GM12878 (cell line): ENCODE measurements around the gene PRTFDC1. TPM values are rescaled to one million over a fixed set of nuclear protein-coding genes. Genes with fewer than 3 reads are reported as not detected.

Experiments used
- ATAC-seq: fragments of 200-7000 bp; cut with Tn5 transposase; 3 replicates; pipeline ENCODE4 v1.9.1; 2020; ENCODE audit warnings: mild to moderate bottlenecking, moderate library complexity
- BruUV-seq: library from RNA; stranded (reverse); fragments of 400-500 nt; replicated peaks from 2 replicates; lab custom pipeline; 2021; lab: Mats Ljungman, UMichigan
- CTCF ChIA-PET: fragments of 300-600 bp; sonication (Branson Sonifier 250); formaldehyde crosslinking; extraction: SDS; loops from one replicate; lab custom pipeline; 2021; ENCODE audit warnings: inconsistent platforms; lab: Yijun Ruan, JAX
- POLR2A ChIA-PET: fragments of 350-600 bp; formaldehyde crosslinking; extraction: SDS; loops from one replicate; lab custom pipeline; 2021; ENCODE audit warnings: inconsistent platforms; lab: Charles Lee
- RAD21 ChIA-PET: fragments of 300-600 bp; sonication (Branson Sonifier 250); formaldehyde crosslinking; loops from one replicate; lab custom pipeline; 2023; ENCODE audit warnings: antibody characterized with exemption; ENCODE audit not compliant: unreplicated experiment; lab: Charles Lee
- SMC1A ChIA-PET: fragments of 300-600 bp; sonication (Branson Sonifier 250); formaldehyde crosslinking; loops from one replicate; lab custom pipeline; 2023; ENCODE audit not compliant: unreplicated experiment, uncharacterized antibody; lab: Charles Lee
- DNase-seq: peaks from one replicate; pipeline ENCODE4 v3.0.0-alpha.2; 2011; ENCODE audit warnings: low read depth, low spot score
- FAIRE-seq: peaks from 3 replicates; lab custom pipeline; 2011; peaks lifted over from hg19 to GRCh38; lab: Jason Lieb, UNC
- H2AFZ ChIP-seq: 2 replicates; pipeline ENCODE4 v1.6.0; 2011; ENCODE audit warnings: low read depth, low read length, control low read depth; ENCODE audit not compliant: control insufficient read depth
- H3K27ac ChIP-seq: 2 replicates; pipeline ENCODE4 v1.5.1; 2011; ENCODE audit warnings: control low read depth; ENCODE audit not compliant: control insufficient read depth, insufficient read depth
- H3K27me3 ChIP-seq, 2 experiments: replicated peaks in 1 of 2; 2 replicates each; pipeline versions ENCODE4 v1.6.0 to v1.6.1; 2011; ENCODE audit warnings: low read length in 1 of 2; ENCODE audit not compliant: control insufficient read depth in 2 of 2, insufficient read depth in 2 of 2
- H3K36me3 ChIP-seq, 2 experiments: 2 replicates each; pipeline ENCODE4 v1.5.1; 2011; ENCODE audit warnings: low read length in 1 of 2; ENCODE audit not compliant: control insufficient read depth in 2 of 2, insufficient read depth in 2 of 2
- H3K4me1 ChIP-seq: 2 replicates; pipeline ENCODE4 v1.6.1; 2011; ENCODE audit warnings: mild to moderate bottlenecking, low read length, moderate library complexity, mixed read lengths; ENCODE audit not compliant: control insufficient read depth, insufficient read depth
- H3K4me2 ChIP-seq: 2 replicates; pipeline ENCODE4 v1.6.0; 2011; ENCODE audit warnings: control low read depth; ENCODE audit not compliant: control insufficient read depth, insufficient read depth
- H3K4me3 ChIP-seq: fragments of 200-600 bp; sonication (generic); 2 replicates; pipeline ENCODE4 v1.5.1; 2016
- H3K79me2 ChIP-seq: 2 replicates; pipeline ENCODE4 v1.6.0; 2011; ENCODE audit warnings: low read length; ENCODE audit not compliant: control insufficient read depth, insufficient read depth
- H3K9ac ChIP-seq: 2 replicates; pipeline ENCODE4 v1.8.0; 2011; ENCODE audit warnings: low read length, control low read depth, mixed read lengths; ENCODE audit not compliant: control insufficient read depth, insufficient read depth
- H3K9me3 ChIP-seq: replicated peaks from 3 replicates; pipeline ENCODE4 v1.5.1; 2011; ENCODE audit warnings: mild to moderate bottlenecking, low read length; ENCODE audit not compliant: control insufficient read depth, insufficient read depth
- H4K20me1 ChIP-seq: 2 replicates; pipeline ENCODE4 v1.6.0; 2011; ENCODE audit not compliant: control insufficient read depth, insufficient read depth
- ATF2 ChIP-seq: IDR thresholded peaks from 2 replicates; pipeline ENCODE4 v1.6.1; 2012; ENCODE audit warnings: low read length, inconsistent platforms
- BACH1 ChIP-seq: fragments of 450-650 bp; IDR thresholded peaks from 2 replicates; pipeline ENCODE4 v1.6.1; 2017; ENCODE audit warnings: mild to moderate bottlenecking, borderline replicate concordance
- BRCA1 ChIP-seq: IDR thresholded peaks from 2 replicates; pipeline ENCODE4 v1.6.1; 2011; ENCODE audit warnings: low read depth, low read length, improper control_type of control experiment
- CBFB ChIP-seq: IDR thresholded peaks from 2 replicates; pipeline ENCODE4 v1.6.1; 2016; ENCODE audit warnings: antibody characterized with exemption, low read depth
- CREB1 ChIP-seq: IDR thresholded peaks from 2 replicates; pipeline ENCODE4 v1.6.1; 2012; ENCODE audit warnings: low read depth, mild to moderate bottlenecking, inconsistent platforms
- NBN ChIP-seq: fragments of 450-650 bp; IDR thresholded peaks from 2 replicates; pipeline ENCODE4 v1.6.1; 2016
- SMAD1 ChIP-seq: fragments of 450-650 bp; IDR thresholded peaks from 2 replicates; pipeline ENCODE4 v1.6.1; 2018; ENCODE audit warnings: mild to moderate bottlenecking, low read depth; ENCODE audit not compliant: partially characterized antibody
- SMAD5 ChIP-seq: IDR thresholded peaks from 2 replicates; pipeline ENCODE4 v1.6.1; 2016; ENCODE audit warnings: antibody characterized with exemption, low read depth
- SP1 ChIP-seq: IDR thresholded peaks from one replicate; pipeline ENCODE4 v1.6.1; 2011; ENCODE audit warnings: low read depth, low read length
- SRF ChIP-seq, 2 experiments: IDR thresholded peaks; 2 replicates each; pipeline ENCODE4 v1.6.1; 2011; ENCODE audit warnings: low read depth in 2 of 2, low read length in 2 of 2, mild to moderate bottlenecking in 1 of 2, moderate library complexity in 1 of 2
- STAT3 ChIP-seq: IDR thresholded peaks from 2 replicates; pipeline ENCODE4 v1.6.1; 2011; ENCODE audit warnings: low read depth, low read length, improper control_type of control experiment
- ZNF592 ChIP-seq: fragments of 450-650 bp; IDR thresholded peaks from 2 replicates; pipeline ENCODE4 v1.6.1; 2017; ENCODE audit warnings: mild to moderate bottlenecking, moderate library complexity
- ZNF687 ChIP-seq: fragments of 450-650 bp; IDR thresholded peaks from 2 replicates; pipeline ENCODE4 v1.6.1; 2017; ENCODE audit warnings: mild to moderate bottlenecking, moderate library complexity
- ZZZ3 ChIP-seq: IDR thresholded peaks from 2 replicates; pipeline ENCODE4 v1.6.1; 2011; ENCODE audit warnings: low read depth; ENCODE audit not compliant: control insufficient read depth, insufficient read length
- WGBS: methylation state at CpG from one replicate; pipeline ENCODE4 v1.1.6; 2016; ENCODE audit warnings: low lambda C conversion rate; ENCODE audit not compliant: insufficient replicate concordance, insufficient coverage; ENCODE audit errors: missing lambda C conversion rate; 5-methylcytosine and 5-hydroxymethylcytosine counted together
- in situ Hi-C: fragments of 300-500 bp; cut with MboI; formaldehyde crosslinking; loops from 9 replicates; pipeline ENCODE4 v1.14.3; 2018; ENCODE audit warnings: mixed read lengths
- intact Hi-C: fragments of 100-400 bp; cut with micrococcal nuclease; formaldehyde crosslinking; loops from one replicate; pipeline ENCODE4 v1.14.2; 2022; ENCODE audit not compliant: unreplicated experiment
- polyA plus RNA-seq, 11 experiments: library from polyadenylated mRNA; depleted of rRNA in 4 of 11; unstranded in 6 of 11; stranded (reverse) in 5 of 11; fragments of >200 nt; fragmentation: Nextera tagmentation in 4 of 11; fragmentation: Illumina TruSeq in 1 of 11; extraction: Ambion mirVana in 4 of 11; extraction: Trizol in 1 of 11; gene quantifications; 1 replicate in 1 of 11; 2 replicates in 10 of 11; pipeline versions ENCODE4 v1.2.1 to v1.2.3, GENCODE V29; 2011 to 2016; ENCODE audit warnings: inconsistent platforms in 2 of 11, missing spikeins in 2 of 11, low read depth in 1 of 11
- total RNA-seq, 4 experiments: library from RNA; depleted of rRNA in 3 of 4; stranded (reverse); fragments of >200 nt in 3 of 4; fragmentation: Illumina TruSeq in 1 of 4; extraction: Trizol in 1 of 4; gene quantifications; 2 replicates each; pipeline versions ENCODE4 v1.2.1 to v1.2.3, GENCODE V29; 2013 to 2021

Gene PRTFDC1
- total and polyA plus RNA-seq, 10 of the 15 experiments (the other 5 are each of a cell fraction or from before 2014, with no cell fraction given): 5.5 to 17.3 (median 11.3) TPM

GRCh38 chr10:24952143-24952706 is at the start of gene PRTFDC1 (continued):
- 0 out of 4 replicates have a peak, but pooled peaks of 1 of the 2 experiments have one; percentile 3 for TF ChIP-seq SRF (IDR thresholded peaks at IDR 0.05; ENCODE audit: low read depth in 2 of 2, low read length in 2 of 2)
- 0 out of 2 replicates have a peak, but pooled peaks have one; percentile 14 for TF ChIP-seq NBN
- 0 out of 2 replicates have a peak, but pooled peaks have one; percentile 6 for TF ChIP-seq BACH1
- 0 out of 2 replicates have a peak, but pooled peaks have one; percentile 25 for TF ChIP-seq SMAD5

- H3K9me3 ChIP-seq: no peaks in the 10 kb centered on the region
- CTCF ChIA-PET: interaction anchor here (0.6 to 2.3 kb wide), 3 partner anchors 9 to 381 kb away, joined by 3 to 10 read pairs (median 6); no protein-coding TSS in a partner anchor
- no peaks in the 10 kb centered on the region for H4K20me1 ChIP-seq
- FAIRE-seq: no peak
- H3K27ac ChIP-seq: no peak overlapping the region
- H3K36me3 ChIP-seq: no peaks in the 10 kb centered on the region
- SMC1A ChIA-PET: interaction anchor here (0.7 to 1.7 kb wide), 4 partner anchors 21 to 355 kb away, joined by 3 to 4 read pairs (median 3); no protein-coding TSS in a partner anchor
- H3K4me1 ChIP-seq: no peaks in the 10 kb centered on the region
- BruUV-seq: no TSS peak
- POLR2A ChIA-PET: no interaction called here
- no peak for DNase-seq
- no peak overlapping the region for H3K9ac ChIP-seq
- ATAC-seq: no peak
- RAD21 ChIA-PET: no interaction called here
- TF ChIP-seq STAT3 (no peak), ZZZ3 (no peak), ZNF592 (no peak), ZNF687 (no peak), SP1 (no peak), CBFB (no peak), BRCA1 (no peak), ATF2 (no peak), SMAD1 (no peak), CREB1 (no peak)
- no peaks in the 10 kb centered on the region for H3K79me2 ChIP-seq
- no peak overlapping the region for H3K4me2 ChIP-seq
- H3K4me3 ChIP-seq: no peak overlapping the region
- no peaks in the 10 kb centered on the region for H3K27me3 ChIP-seq
- intact Hi-C loops: no loop called here
- in situ Hi-C loops: no loop called here
- H2AFZ ChIP-seq: no peak overlapping the region
- WGBS: 57% methylated on average over 3 of the region's 3 CpGs
Measured at GRCh38 chr10:24998044-24998443, 45.6 kb upstream of the PRTFDC1 start.
